Transverse colon (tissue), 4 donors: ENCODE data around the gene DLAT. TPM values are rescaled to one million over a fixed set of nuclear protein-coding genes. Genes with fewer than 3 reads are reported as not detected.
"Not testable (repeated sequence)": the region's sequence is repeated elsewhere in the genome, so short reads cannot be mapped to it uniquely, and the experiment has no call there.

Experiments
- DNase-seq: peaks from one replicate; pipeline ENCODE4 v3.0.0-alpha.2; 2019
- H3K27ac ChIP-seq, 4 donors: fragments of 200-600 bp; sonication (generic); 2 replicates each; pipeline ENCODE4 v1.5.1; 2016 to 2018; ENCODE audit warnings: inconsistent platforms in 4 of 4
- H3K27me3 ChIP-seq: fragments of 200-600 bp; sonication (generic); 2 replicates; pipeline ENCODE4 v1.5.1; 2017; ENCODE audit warnings: inconsistent platforms
- H3K36me3 ChIP-seq, 4 donors: fragments of 200-600 bp; sonication (generic); 2 replicates each; pipeline ENCODE4 v1.5.1; 2017 to 2019; ENCODE audit warnings: inconsistent platforms in 4 of 4
- H3K4me1 ChIP-seq, 4 donors: fragments of 200-600 bp; sonication (generic); 2 replicates each; pipeline ENCODE4 v1.5.1; 2017 to 2020; ENCODE audit warnings: inconsistent platforms in 4 of 4
- H3K4me3 ChIP-seq, 4 donors: fragments of 200-600 bp; sonication (generic); 1 replicate in 1 of 4; 2 replicates in 3 of 4; pipeline versions ENCODE4 v1.5.1 to v1.6.1; 2017 to 2019; ENCODE audit warnings: inconsistent platforms in 4 of 4
- H3K9me3 ChIP-seq, 2 donors: fragments of 200-600 bp; sonication (generic); 2 replicates each; pipeline ENCODE4 v1.5.1; 2017 to 2019; ENCODE audit warnings: inconsistent platforms in 2 of 2
- EP300 ChIP-seq: sonication (generic); formaldehyde crosslinking; IDR thresholded peaks from one replicate; pipeline ENCODE4 v1.6.1; 2017; ENCODE audit warnings: antibody characterized with exemption, low read depth
- POLR2A ChIP-seq: fragments of 450-650 bp; IDR thresholded peaks from one replicate; pipeline ENCODE4 v1.6.1; 2016; ENCODE audit warnings: antibody characterized with exemption, mild to moderate bottlenecking, moderate library complexity
- POLR2AphosphoS5 ChIP-seq, 3 donors: sonication (generic); formaldehyde crosslinking; IDR thresholded peaks; one replicate each; pipeline ENCODE4 v1.6.1; 2016; ENCODE audit warnings: antibody characterized with exemption in 3 of 3
- WGBS, 2 donors: methylation state at CpG; one replicate each; pipeline ENCODE4 v1.1.5; 2018; ENCODE audit warnings: low coverage in 1 of 2; 5-methylcytosine and 5-hydroxymethylcytosine counted together
- in situ Hi-C, 4 donors: fragments of 200-750 bp; cut with MboI; loops; one replicate each; pipeline versions ENCODE4 v1.15.0 to v1.15.1; 2017; ENCODE audit warnings: low sequenced_read_pairs in 3 of 4, low pct_ligation_motif_present in 1 of 4, low pct_unique_long_range_greater_than_20kb in 1 of 4
- intact Hi-C: fragments of 100-400 bp; cut with DNase I; formaldehyde crosslinking; loops from one replicate; pipeline ENCODE4 v1.15.1; 2023; ENCODE audit warnings: low total_unique reads
- total RNA-seq, 4 donors: library from RNA; depleted of rRNA; stranded (reverse); fragments of >200 nt; gene quantifications; one replicate each; pipeline ENCODE4 v1.1.0, GENCODE V29; 2016
- TF ChIP-seq, protein P1 (sequence below), 5 experiments: fragments of 200-600 bp in 3 of 5; fragments of 450-650 bp in 2 of 5; sonication (generic) in 3 of 5; IDR thresholded peaks; 1 replicate in 2 of 5; 2 replicates in 3 of 5; pipeline ENCODE4 v1.5.1; 2016 to 2017; ENCODE audit warnings: antibody characterized with exemption in 5 of 5, inconsistent platforms in 3 of 5, mild to moderate bottlenecking in 2 of 5, moderate library complexity in 1 of 5

The DLAT gene
- total RNA-seq, 4 donors from 2014 or later, result 20.2 to 40.3 (median 23.8) TPM

DNA sequence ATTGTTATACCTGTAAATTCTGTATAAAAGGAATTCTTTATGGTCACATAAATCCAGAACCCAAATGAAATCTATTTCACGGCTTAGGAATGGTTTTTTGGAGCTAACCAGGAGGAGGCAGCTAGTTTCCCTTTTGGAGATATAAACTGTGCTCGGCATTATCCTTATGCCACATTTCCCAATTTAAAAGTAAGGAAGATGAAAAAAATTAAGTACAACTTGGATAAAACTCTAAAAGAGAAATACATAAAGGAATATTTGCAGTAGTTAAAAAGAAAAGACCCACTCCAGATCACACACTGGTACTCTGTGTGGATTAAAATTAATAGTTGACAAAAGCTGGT, 17.7 kb downstream of the DLAT start:
- H3K4me1 ChIP-seq, result no peaks in the 10 kb centered on the region
- no peaks in the 10 kb centered on the region for H3K27me3 ChIP-seq
- H3K36me3 ChIP-seq, result peaks cover 0 to 53% (median 28%) of the 10 kb centered on the region in 4 donors
- intact Hi-C loops, result no loop called here
- in situ Hi-C loops, result no loop called here
- H3K27ac ChIP-seq, result no peak overlapping the region
- no peaks in the 10 kb centered on the region for H3K9me3 ChIP-seq
- H3K4me3 ChIP-seq, result no peak overlapping the region
- no peak for DNase-seq
- TF ChIP-seq, protein P1, sequence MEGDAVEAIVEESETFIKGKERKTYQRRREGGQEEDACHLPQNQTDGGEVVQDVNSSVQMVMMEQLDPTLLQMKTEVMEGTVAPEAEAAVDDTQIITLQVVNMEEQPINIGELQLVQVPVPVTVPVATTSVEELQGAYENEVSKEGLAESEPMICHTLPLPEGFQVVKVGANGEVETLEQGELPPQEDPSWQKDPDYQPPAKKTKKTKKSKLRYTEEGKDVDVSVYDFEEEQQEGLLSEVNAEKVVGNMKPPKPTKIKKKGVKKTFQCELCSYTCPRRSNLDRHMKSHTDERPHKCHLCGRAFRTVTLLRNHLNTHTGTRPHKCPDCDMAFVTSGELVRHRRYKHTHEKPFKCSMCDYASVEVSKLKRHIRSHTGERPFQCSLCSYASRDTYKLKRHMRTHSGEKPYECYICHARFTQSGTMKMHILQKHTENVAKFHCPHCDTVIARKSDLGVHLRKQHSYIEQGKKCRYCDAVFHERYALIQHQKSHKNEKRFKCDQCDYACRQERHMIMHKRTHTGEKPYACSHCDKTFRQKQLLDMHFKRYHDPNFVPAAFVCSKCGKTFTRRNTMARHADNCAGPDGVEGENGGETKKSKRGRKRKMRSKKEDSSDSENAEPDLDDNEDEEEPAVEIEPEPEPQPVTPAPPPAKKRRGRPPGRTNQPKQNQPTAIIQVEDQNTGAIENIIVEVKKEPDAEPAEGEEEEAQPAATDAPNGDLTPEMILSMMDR (IDR thresholded peaks at IDR 0.05), result no peak
- no peak for TF ChIP-seq POLR2A
- TF ChIP-seq EP300, result no peak
- TF ChIP-seq POLR2AphosphoS5 (IDR thresholded peaks at IDR 0.05), result no peak
- WGBS, 2 donors, result 98 to 100% methylated on average over 2 of the region's 2 CpGs

DNA sequence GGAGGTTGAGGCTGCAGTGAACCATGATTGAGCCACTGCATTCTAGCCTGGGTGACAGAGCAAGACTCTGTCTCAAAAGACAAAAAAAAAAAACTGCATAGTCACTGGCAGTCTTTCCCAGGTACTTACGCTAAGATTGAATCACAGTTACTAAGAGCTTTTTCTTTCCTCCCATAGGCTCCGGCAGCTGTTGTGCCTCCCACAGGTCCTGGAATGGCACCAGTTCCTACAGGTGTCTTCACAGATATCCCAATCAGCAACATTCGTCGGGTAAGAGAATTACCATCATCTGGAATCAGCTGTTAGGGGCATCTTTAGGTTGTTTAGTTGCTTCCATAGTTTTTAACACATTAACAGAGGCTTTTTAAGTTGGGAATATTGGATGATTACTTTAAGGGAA, 19.8 kb downstream of the DLAT start:
- in situ Hi-C loops (no loop called here), intact Hi-C loops (no loop called here)
- peaks cover 0 to 5% (median 0%) of the 10 kb centered on the region in 4 donors for H3K4me1 ChIP-seq
- no peak overlapping the region for H3K27ac ChIP-seq
- H3K27me3 ChIP-seq, result no peaks in the 10 kb centered on the region
- no peak for DNase-seq
- no peak overlapping the region for H3K4me3 ChIP-seq
- no peaks in the 10 kb centered on the region for H3K9me3 ChIP-seq
- H3K36me3 ChIP-seq, result peaks cover 0 to 51% (median 25%) of the 10 kb centered on the region in 4 donors
- TF ChIP-seq POLR2A (no peak), POLR2AphosphoS5 (IDR thresholded peaks at IDR 0.05) (no peak), EP300 (no peak)
- TF ChIP-seq, protein P1 (IDR thresholded peaks at IDR 0.05), result no peak
- 80 to 97% methylated on average over 1 to 4 of the region's 4 CpGs for WGBS, 2 donors

DNA sequence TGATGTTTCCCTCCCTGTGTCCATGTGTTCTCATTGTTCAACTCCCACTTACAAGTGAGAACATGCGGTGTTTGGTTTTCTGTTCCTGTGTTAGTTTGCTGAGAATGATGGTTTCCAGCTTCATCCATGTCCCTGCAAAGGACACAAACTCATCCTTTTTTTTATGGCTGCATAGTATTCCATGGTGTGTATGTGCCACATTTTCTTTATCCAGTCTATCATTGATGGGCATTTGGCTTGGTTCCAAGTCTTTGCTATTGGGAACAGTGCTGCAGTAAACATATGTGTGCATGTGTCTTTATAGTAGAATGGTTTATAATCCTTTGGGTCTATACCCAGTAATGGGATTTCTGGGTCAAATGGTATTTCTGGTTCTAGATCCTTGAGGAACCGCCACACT, 21.4 kb downstream of the DLAT start:
- H3K27ac ChIP-seq, intact Hi-C loops, in situ Hi-C loops, H3K4me3 ChIP-seq, H3K4me1 ChIP-seq, H3K9me3 ChIP-seq, H3K27me3 ChIP-seq, DNase-seq: not testable (repeated sequence)
- peaks cover 0 to 56% (median 29%) of the 10 kb centered on the region in 4 donors for H3K36me3 ChIP-seq
- WGBS, 2 donors, result 90 to 100% methylated on average over 2 of the region's 2 CpGs

DNA sequence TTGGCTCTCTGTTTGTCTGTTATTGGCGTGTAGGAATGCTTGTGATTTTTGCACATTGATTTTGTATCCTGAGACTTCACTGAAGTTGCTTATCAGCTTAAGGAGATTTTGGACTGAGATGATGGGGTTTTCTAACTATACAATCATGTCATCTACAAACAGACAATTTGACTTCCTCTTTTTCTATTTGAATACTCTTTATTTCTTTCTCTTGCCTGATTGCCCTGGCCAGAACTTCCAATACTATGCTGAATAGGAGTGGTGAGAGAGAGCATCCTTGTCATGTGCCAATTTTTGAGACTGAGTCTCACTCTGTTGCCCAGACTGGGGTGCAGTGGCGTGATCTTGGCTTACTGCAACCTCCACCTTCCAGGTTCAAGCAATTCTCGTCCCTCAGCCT, 23.0 kb downstream of the DLAT start:
- DNase-seq, H3K4me1 ChIP-seq, H3K4me3 ChIP-seq, H3K27me3 ChIP-seq, H3K9me3 ChIP-seq, intact Hi-C loops, H3K27ac ChIP-seq, in situ Hi-C loops: not testable (repeated sequence)
- peaks cover 0 to 71% (median 29%) of the 10 kb centered on the region in 4 donors for H3K36me3 ChIP-seq
- WGBS, 2 donors, result 91 to 100% methylated on average over 3 of the region's 3 CpGs

DNA sequence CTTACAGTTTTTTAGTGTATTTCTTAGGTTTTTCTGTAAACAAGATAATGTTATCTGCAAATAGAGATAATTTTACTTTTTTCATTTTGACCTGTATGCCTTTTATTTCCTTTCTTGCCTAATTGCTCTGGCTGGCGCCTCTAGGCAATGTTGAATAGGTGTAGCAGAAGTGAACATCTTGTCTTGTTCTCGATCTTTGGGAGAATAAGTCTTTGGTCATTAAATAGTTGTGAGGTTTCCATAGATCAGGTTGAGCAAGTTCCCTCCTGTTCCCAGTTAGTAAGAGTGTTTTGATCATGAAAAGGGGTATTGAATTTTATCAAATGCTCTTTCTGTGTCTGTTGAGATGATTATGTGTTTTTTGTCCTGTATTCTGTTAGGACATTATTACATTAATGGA, 24.6 kb downstream of the DLAT start:
- no peak for TF ChIP-seq POLR2AphosphoS5 (IDR thresholded peaks at IDR 0.05)
- TF ChIP-seq, protein P1 (IDR thresholded peaks at IDR 0.05), result no peak
- no peak for TF ChIP-seq EP300
- no peak for TF ChIP-seq POLR2A
- DNase-seq, result no peak
- peaks cover 0 to 74% (median 29%) of the 10 kb centered on the region in 4 donors for H3K36me3 ChIP-seq
- WGBS, 2 donors, result 45 to 50% methylated on average over 2 of the region's 2 CpGs
- no peaks in the 10 kb centered on the region for H3K9me3 ChIP-seq
- intact Hi-C loops (no loop called here), in situ Hi-C loops (no loop called here)
- no peak overlapping the region for H3K27ac ChIP-seq
- H3K27me3 ChIP-seq, result no peaks in the 10 kb centered on the region
- no peak overlapping the region for H3K4me3 ChIP-seq
- peaks cover 0 to 5% (median 0%) of the 10 kb centered on the region in 4 donors for H3K4me1 ChIP-seq
